PC-9 (cell line): ENCODE results near the gene BAIAP2. TPM values are rescaled to one million over a fixed set of nuclear protein-coding genes. Genes with fewer than 3 reads are reported as not detected.

Source experiments
- BruUV-seq: library from RNA; stranded (reverse); fragments of 400-500 nt; replicated peaks from 2 replicates; lab custom pipeline; 2021; lab: Mats Ljungman, UMichigan
- CTCF ChIA-PET: fragments of 300-600 bp; sonication (Branson Sonifier 250); formaldehyde crosslinking; loops from one replicate; lab custom pipeline; 2022; ENCODE audit warnings: antibody characterized with exemption; lab: Charles Lee
- POLR2A ChIA-PET: fragments of 300-600 bp; sonication (Branson Sonifier 250); formaldehyde crosslinking; loops from one replicate; lab custom pipeline; 2022; ENCODE audit warnings: antibody characterized with exemption; ENCODE audit not compliant: unreplicated experiment; lab: Charles Lee
- DNase-seq, 2 experiments: peaks; one replicate each; pipeline versions ENCODE4 v3.0.0 to v3.0.0-alpha.2; 2015 to 2022; ENCODE audit warnings: mixed read lengths in 1 of 2
- H2AFZ ChIP-seq: fragments of 200-600 bp; sonication (generic); 2 replicates; pipeline ENCODE4 v1.8.1; 2017; ENCODE audit warnings: antibody characterized with exemption
- H3F3A ChIP-seq: fragments of 200-600 bp; sonication (generic); 2 replicates; pipeline ENCODE4 v1.8.1; 2017; ENCODE audit warnings: antibody characterized with exemption, mild to moderate bottlenecking, low read depth; ENCODE audit not compliant: insufficient read depth
- H3K27ac ChIP-seq: fragments of 200-600 bp; sonication (generic); 2 replicates; pipeline ENCODE4 v1.6.1; 2016; ENCODE audit warnings: mixed run types
- H3K27me3 ChIP-seq: fragments of 200-600 bp; sonication (generic); 2 replicates; pipeline ENCODE4 v1.6.1; 2016; ENCODE audit warnings: low read depth, mixed run types; ENCODE audit not compliant: insufficient read depth
- H3K36me3 ChIP-seq: fragments of 200-600 bp; sonication (generic); 2 replicates; pipeline ENCODE4 v1.6.1; 2016; ENCODE audit warnings: low read depth, mixed run types
- H3K4me1 ChIP-seq: fragments of 200-600 bp; sonication (generic); replicated peaks from 2 replicates; pipeline ENCODE4 v1.6.1; 2016; ENCODE audit warnings: mixed run types; ENCODE audit not compliant: insufficient read depth
- H3K4me2 ChIP-seq: fragments of 200-600 bp; sonication (generic); 2 replicates; pipeline ENCODE4 v1.6.1; 2017; ENCODE audit warnings: mixed run types
- H3K4me3 ChIP-seq: fragments of 200-600 bp; sonication (generic); 2 replicates; pipeline ENCODE4 v1.6.1; 2016; ENCODE audit warnings: mixed run types
- H3K79me2 ChIP-seq: fragments of 200-600 bp; sonication (generic); 2 replicates; pipeline ENCODE4 v1.6.1; 2017; ENCODE audit warnings: low read depth, mixed run types
- H3K9me2 ChIP-seq: fragments of 200-600 bp; sonication (generic); 2 replicates; pipeline ENCODE4 v1.8.1; 2017; ENCODE audit warnings: mild to moderate bottlenecking; ENCODE audit not compliant: insufficient read depth
- H3K9me3 ChIP-seq: fragments of 200-600 bp; sonication (generic); 2 replicates; pipeline ENCODE4 v1.8.1; 2016; ENCODE audit warnings: low read depth; ENCODE audit not compliant: insufficient read depth
- H4K20me1 ChIP-seq: fragments of 200-600 bp; sonication (generic); 2 replicates; pipeline ENCODE4 v1.8.1; 2017; ENCODE audit not compliant: insufficient read depth
- EZH2 ChIP-seq: fragments of 200-600 bp; sonication (generic); IDR thresholded peaks from 2 replicates; pipeline ENCODE4 v1.8.0; 2017; ENCODE audit warnings: antibody characterized with exemption, low read depth
- intact Hi-C: fragments of 100-400 bp; cut with micrococcal nuclease; formaldehyde crosslinking; loops from one replicate; pipeline ENCODE4 v1.10.0; 2022; ENCODE audit not compliant: unreplicated experiment
- total RNA-seq: library from RNA; stranded (reverse); gene quantifications from 2 replicates; pipeline ENCODE4 v1.2.3, GENCODE V29; 2021
- TF ChIP-seq, protein P1 (sequence below): fragments of 200-600 bp; sonication (generic); conservative IDR thresholded peaks from 2 replicates; pipeline ENCODE4 v1.6.1; 2017; ENCODE audit warnings: mixed run types, antibody characterized with exemption, mild to moderate bottlenecking, moderate library complexity

BAIAP2 gene
- total RNA-seq, 1 experiment from 2014 or later: 125 TPM

DNA sequence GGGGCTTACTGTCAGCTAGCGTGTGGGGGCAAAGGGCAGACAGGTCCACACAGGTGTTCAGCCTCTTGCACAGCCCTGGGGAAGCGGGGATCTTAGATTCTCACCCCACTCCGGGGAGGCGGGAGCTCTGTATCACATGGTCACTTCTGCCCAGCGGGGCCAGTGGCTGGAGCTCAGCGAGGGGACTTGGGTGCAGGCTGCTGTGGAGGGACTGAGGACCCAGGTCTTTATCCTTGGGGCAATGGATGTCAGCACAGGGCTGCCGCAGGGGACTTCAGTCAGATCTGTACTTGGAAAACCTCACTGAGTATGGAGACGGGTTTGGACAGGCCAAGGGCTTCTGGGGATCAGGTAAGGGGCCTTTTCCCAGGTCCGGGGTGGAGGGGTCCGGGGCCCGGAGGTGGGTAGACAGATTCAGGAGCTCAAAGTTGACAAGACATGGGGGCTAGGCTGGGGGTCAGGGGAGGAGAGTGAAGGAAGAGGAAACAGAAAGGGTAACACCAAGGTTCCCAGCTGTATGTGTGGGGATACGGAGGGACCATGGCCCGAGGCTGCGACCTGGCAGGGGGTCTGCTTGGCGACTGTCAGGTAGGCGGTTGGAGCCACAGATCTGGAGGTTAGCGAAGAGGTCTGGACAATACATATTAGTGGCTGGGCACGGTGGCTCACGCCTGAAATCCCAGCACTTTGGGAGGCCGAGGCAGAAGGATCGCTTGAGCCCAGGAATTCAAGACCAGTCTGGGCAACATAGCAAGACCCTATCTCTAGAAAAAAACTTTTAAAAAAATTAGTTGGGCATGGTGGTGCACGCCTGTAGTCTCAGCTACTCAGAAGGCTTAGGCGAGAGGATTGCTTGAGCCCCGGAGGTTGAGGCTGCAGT, 15.1 kb upstream of the BAIAP2 start:
- H3F3A ChIP-seq: no peaks in the 10 kb centered on the region
- ChIA-PET CTCF (interaction anchor here (0.6 kb wide), 1 partner anchor 78 kb away, joined by 10 read pairs; no protein-coding TSS in a partner anchor), POLR2A (no interaction called here)
- H3K27me3 ChIP-seq: no peaks in the 10 kb centered on the region
- TF ChIP-seq EZH2: no peak
- TF ChIP-seq, protein P1, sequence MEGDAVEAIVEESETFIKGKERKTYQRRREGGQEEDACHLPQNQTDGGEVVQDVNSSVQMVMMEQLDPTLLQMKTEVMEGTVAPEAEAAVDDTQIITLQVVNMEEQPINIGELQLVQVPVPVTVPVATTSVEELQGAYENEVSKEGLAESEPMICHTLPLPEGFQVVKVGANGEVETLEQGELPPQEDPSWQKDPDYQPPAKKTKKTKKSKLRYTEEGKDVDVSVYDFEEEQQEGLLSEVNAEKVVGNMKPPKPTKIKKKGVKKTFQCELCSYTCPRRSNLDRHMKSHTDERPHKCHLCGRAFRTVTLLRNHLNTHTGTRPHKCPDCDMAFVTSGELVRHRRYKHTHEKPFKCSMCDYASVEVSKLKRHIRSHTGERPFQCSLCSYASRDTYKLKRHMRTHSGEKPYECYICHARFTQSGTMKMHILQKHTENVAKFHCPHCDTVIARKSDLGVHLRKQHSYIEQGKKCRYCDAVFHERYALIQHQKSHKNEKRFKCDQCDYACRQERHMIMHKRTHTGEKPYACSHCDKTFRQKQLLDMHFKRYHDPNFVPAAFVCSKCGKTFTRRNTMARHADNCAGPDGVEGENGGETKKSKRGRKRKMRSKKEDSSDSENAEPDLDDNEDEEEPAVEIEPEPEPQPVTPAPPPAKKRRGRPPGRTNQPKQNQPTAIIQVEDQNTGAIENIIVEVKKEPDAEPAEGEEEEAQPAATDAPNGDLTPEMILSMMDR: no peak
- no peaks in the 10 kb centered on the region for H3K9me2 ChIP-seq
- H3K27ac ChIP-seq: no peak overlapping the region
- no TSS peak for BruUV-seq
- no peaks in the 10 kb centered on the region for H4K20me1 ChIP-seq
- H3K4me3 ChIP-seq: no peak overlapping the region
- H3K4me1 ChIP-seq: no peaks in the 10 kb centered on the region
- intact Hi-C loops: no loop called here
- H3K9me3 ChIP-seq: no peaks in the 10 kb centered on the region
- no peaks in the 10 kb centered on the region for H3K36me3 ChIP-seq
- no peak for DNase-seq
- no peak overlapping the region for H3K4me2 ChIP-seq
- H2AFZ ChIP-seq: no peak overlapping the region
- no peaks in the 10 kb centered on the region for H3K79me2 ChIP-seq

GRCh38 chr17:81020443-81020766, 14.5 kb upstream of the BAIAP2 start:
- H2AFZ ChIP-seq: no peak overlapping the region
- H3K27me3 ChIP-seq: no peaks in the 10 kb centered on the region
- DNase-seq: no peak
- H4K20me1 ChIP-seq: no peaks in the 10 kb centered on the region
- H3K9me2 ChIP-seq: no peaks in the 10 kb centered on the region
- no peak for TF ChIP-seq EZH2
- TF ChIP-seq, protein P1: no peak
- H3K36me3 ChIP-seq: no peaks in the 10 kb centered on the region
- no peak overlapping the region for H3K4me2 ChIP-seq
- no peaks in the 10 kb centered on the region for H3K4me1 ChIP-seq
- no peaks in the 10 kb centered on the region for H3F3A ChIP-seq
- intact Hi-C loops: no loop called here
- BruUV-seq: no TSS peak
- no peak overlapping the region for H3K27ac ChIP-seq
- no peaks in the 10 kb centered on the region for H3K9me3 ChIP-seq
- CTCF ChIA-PET: no interaction called here
- H3K4me3 ChIP-seq: no peak overlapping the region
- POLR2A ChIA-PET: no interaction called here
- H3K79me2 ChIP-seq: no peaks in the 10 kb centered on the region

DNA sequence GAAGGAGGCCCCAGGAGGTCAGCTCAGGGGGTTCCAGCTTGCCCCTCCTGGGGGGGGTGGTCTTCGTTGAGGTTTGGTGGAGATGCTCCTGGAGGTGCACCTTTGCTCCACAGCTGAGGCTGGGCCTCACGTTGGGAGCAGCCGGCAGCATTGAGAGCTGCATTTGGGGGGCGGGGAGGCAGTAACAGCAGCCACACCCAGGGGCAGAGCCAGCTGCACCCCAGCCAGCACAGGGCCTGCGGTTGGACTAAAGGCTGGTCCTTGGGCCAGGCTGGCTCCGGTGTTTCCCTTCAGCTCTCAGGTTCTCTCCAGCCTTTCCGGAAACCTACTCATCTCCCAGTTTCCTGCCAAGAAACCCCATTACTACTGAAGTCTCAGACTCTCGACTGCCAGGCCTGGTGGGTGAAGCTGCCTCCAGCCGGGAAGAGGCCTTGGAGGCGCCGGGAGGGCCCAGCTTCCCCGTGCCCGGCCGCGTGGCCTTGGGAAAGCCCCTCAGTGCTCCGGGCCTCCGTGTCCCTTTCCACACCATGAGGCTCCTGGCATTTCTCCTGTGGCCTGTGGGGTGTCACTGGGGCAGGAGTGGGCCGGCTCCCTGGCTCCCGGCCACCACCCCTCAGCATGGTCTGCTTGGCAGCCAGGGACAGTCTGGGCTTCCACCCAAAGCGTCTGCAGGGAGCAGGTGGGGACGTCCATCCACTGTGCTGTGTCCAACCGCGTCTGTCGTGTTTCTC, 14.0 kb upstream of the BAIAP2 start:
- Histone ChIP-seq H3K4me2 (no peak overlapping the region), H3K27ac (no peak overlapping the region), H4K20me1 (no peaks in the 10 kb centered on the region), H3K9me2 (no peaks in the 10 kb centered on the region), H3K27me3 (no peaks in the 10 kb centered on the region), H3K36me3 (no peaks in the 10 kb centered on the region), H3F3A (no peaks in the 10 kb centered on the region), H3K4me1 (no peaks in the 10 kb centered on the region), H3K4me3 (no peak overlapping the region), H3K79me2 (no peaks in the 10 kb centered on the region), H3K9me3 (no peaks in the 10 kb centered on the region), H2AFZ (no peak overlapping the region)
- BruUV-seq: no TSS peak
- POLR2A ChIA-PET: no interaction called here
- DNase-seq: no peak
- intact Hi-C loops: no loop called here
- no peak for TF ChIP-seq EZH2
- TF ChIP-seq, protein P1: no peak
- CTCF ChIA-PET: no interaction called here
